GM19099 (cell line): ENCODE measurements around the gene KRT3.

Source experiments
- POLR2A ChIP-seq: IDR thresholded peaks from 3 replicates; pipeline ENCODE4 v1.6.1; 2011; ENCODE audit warnings: low read depth; ENCODE audit not compliant: insufficient read length; ENCODE audit errors: extremely low read depth

KRT3 gene

GRCh38 chr12:52799505-52800211, 3.7 kb upstream of the KRT3 start:
- no peak for TF ChIP-seq POLR2A

- no peak for TF ChIP-seq POLR2A
Observed at GRCh38 chr12:52798671-52799504, 3.0 kb upstream of the KRT3 start.

- TF ChIP-seq POLR2A = no peak
Observed at GRCh38 chr12:52798003-52798670, 2.2 kb upstream of the KRT3 start.

GRCh38 chr12:52797529-52797894, 1.6 kb upstream of the KRT3 start:
- TF ChIP-seq POLR2A = no peak

- no peak for TF ChIP-seq POLR2A
Observed at GRCh38 chr12:52796839-52797528, 1.1 kb upstream of the KRT3 start.

GRCh38 chr12:52796429-52796794, 495 bp upstream of the KRT3 start:
- no peak for TF ChIP-seq POLR2A

- TF ChIP-seq POLR2A = no peak
Observed at GRCh38 chr12:52794479-52795331, 1.2 kb downstream of the KRT3 start.

- TF ChIP-seq POLR2A = no peak
Observed at GRCh38 chr12:52792185-52793029, 3.5 kb downstream of the KRT3 start.

GRCh38 chr12:52791271-52792184, 4.4 kb downstream of the KRT3 start:
- TF ChIP-seq POLR2A = no peak

- no peak for TF ChIP-seq POLR2A
Observed at GRCh38 chr12:52790427-52791270, 5.3 kb downstream of the KRT3 start.

- no peak for TF ChIP-seq POLR2A
Observed at GRCh38 chr12:52789637-52790426, 6.1 kb downstream of the KRT3 start.
